H1 (cell line): ENCODE measurements around the gene RNASEL.

Experiments used
- CEBPB ChIP-seq: IDR thresholded peaks from 2 replicates; pipeline ENCODE4 v1.6.1; 2012; ENCODE audit warnings: low read depth, low read length
- CTCF ChIP-seq, 3 experiments: IDR thresholded peaks; 1 replicate in 2 of 3; 2 replicates in 1 of 3; pipeline versions ENCODE4 v1.5.1 to v1.6.1; 2011; ENCODE audit warnings: low read length in 3 of 3, mild to moderate bottlenecking in 3 of 3, inconsistent platforms in 2 of 3, low read depth in 1 of 3, moderate library complexity in 1 of 3; ENCODE audit not compliant: insufficient read depth in 1 of 3; ENCODE audit errors: control extremely low read depth in 1 of 3
- POLR2A ChIP-seq, 2 experiments: IDR thresholded peaks; 1 replicate in 1 of 2; 2 replicates in 1 of 2; pipeline ENCODE4 v1.6.1; 2011; ENCODE audit warnings: low read depth in 2 of 2, low read length in 2 of 2, mild to moderate bottlenecking in 2 of 2; ENCODE audit errors: control extremely low read depth in 1 of 2

GRCh38 chr1:182602935-182603645 lies 14.0 kb upstream of the RNASEL start:
- no peak for TF ChIP-seq POLR2A (IDR thresholded peaks at IDR 0.05; ENCODE audit: control extremely low read depth in 1 of 2, low read depth in 2 of 2, low read length in 2 of 2)
- no peak for TF ChIP-seq CTCF (IDR thresholded peaks at IDR 0.05; ENCODE audit: control extremely low read depth in 1 of 3, insufficient read depth in 1 of 3, low read depth in 1 of 3, low read length in 3 of 3)
- no peak for TF ChIP-seq CEBPB
